Right renal pelvis (tissue), 4 donors: Measurements from ENCODE around the gene CD276. TPM values are rescaled to one million over a fixed set of nuclear protein-coding genes. Genes with fewer than 3 reads are reported as not detected.
"Not testable (repeated sequence)": the region's sequence is repeated elsewhere in the genome, so short reads cannot be mapped to it uniquely, and the experiment has no call there.

Experiments
- DNase-seq, 4 donors: peaks; one replicate each; pipeline ENCODE4 v3.0.0-alpha.2; 2013; ENCODE audit warnings: low read depth in 4 of 4, low spot score in 3 of 4, missing footprints in 1 of 4
- polyA plus RNA-seq, 4 donors: library from polyadenylated mRNA; unstranded; fragments of 120-200 nt; gene quantifications; one replicate each; pipeline ENCODE4 v1.2.1, GENCODE V29; 2013; ENCODE audit not compliant: insufficient read length in 4 of 4

Gene CD276
- polyA plus RNA-seq, 4 donors = 162 to 176 (median 171) TPM

GRCh38 chr15:73708691-73709090, 24.5 kb downstream of the CD276 start:
- DNase-seq = no peak

DNA sequence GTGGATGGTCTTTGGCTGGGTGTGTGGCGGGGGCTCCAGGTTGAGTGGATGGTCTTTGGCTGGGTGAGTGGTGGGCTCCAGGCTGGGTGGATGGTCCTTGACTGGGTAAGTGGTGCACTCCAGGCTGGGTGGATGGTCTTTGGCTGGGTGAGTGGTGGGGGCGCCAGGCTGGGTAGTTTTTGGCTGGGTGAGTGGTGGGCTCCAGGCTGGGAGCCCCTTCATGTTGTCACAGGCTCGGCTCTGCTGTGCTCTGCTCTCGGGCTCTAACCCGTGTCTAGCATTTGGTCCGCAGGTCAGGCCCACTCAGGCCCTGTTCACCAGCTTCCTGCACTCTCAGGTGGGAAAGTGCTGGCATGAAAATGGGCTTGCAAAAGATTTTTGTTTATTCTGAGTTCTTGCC, 25.1 kb downstream of the CD276 start:
- DNase-seq = no peak

GRCh38 chr15:73709686-73710085, 25.5 kb downstream of the CD276 start:
- no peak for DNase-seq

GRCh38 chr15:73710321-73710720, 26.1 kb downstream of the CD276 start:
- no peak for DNase-seq

- no peak for DNase-seq
Measured at GRCh38 chr15:73711526-73711925, 27.3 kb downstream of the CD276 start.

- no peak for DNase-seq
Measured at GRCh38 chr15:73712107-73712506, 27.9 kb downstream of the CD276 start.

GRCh38 chr15:73714695-73715301, 30.6 kb downstream of the CD276 start:
- DNase-seq = no peak

DNA sequence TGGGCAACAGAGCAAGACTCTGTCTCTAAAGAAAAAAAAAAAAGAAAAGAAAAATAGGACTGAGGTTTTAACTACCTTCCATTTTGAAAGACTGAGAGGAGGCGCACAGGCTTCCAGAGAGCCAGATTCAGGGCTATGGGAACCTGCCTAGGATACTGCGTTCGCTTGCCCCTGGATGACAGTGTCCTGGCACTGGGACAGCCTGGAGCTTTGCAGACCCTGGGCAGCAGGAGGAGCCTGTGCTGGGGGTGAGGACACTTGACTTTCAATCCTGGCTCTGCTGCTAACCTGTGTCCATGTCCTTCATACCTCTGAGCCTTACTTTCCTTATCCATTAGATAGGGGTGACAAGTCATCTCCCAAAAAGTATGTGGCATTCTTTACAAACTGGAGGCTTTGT, 31.2 kb downstream of the CD276 start:
- DNase-seq = no peak

DNA sequence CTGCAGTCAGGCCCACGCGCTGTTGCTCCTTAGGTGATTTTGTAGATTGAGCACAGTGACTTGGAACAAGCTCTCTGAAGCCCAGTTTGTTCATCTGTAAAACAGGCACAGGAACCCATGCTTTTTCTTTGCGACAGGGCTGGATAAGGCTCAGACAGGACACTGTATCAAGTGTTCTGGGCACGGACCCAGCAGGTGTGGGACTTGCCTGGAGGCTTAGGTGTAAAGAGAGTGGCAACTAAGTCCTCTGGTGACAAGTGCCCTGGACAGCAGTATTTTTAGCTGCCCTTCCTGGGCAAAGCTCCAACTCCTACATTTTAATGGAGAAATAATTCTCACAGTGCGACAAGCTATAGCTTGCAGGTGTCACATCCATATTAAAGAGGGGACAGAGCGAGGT, 32.2 kb downstream of the CD276 start:
- DNase-seq = no peak

GRCh38 chr15:73717206-73717605, 33.0 kb downstream of the CD276 start:
- no peak for DNase-seq

- DNase-seq = no peak
Measured at GRCh38 chr15:73717802-73718201, 33.6 kb downstream of the CD276 start.

DNA sequence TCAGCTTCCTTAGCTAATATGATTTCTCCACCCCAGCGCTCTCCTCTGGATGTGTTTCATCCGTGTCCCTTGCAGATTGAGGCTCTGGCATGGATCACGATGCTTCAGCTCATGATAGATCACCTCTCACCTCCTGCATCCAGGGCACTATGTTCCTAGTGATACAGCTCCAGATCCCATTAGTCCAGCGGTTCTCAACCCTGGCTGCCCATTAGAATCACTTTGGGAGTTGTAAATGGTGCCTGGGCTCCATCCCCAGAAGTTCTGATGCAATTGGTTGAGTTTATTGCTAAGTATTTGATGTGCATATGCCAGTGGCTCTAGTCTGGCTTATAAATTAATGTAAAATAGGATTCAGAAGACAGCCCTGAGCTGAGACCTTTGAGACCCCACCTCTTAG, 34.5 kb downstream of the CD276 start:
- no peak for DNase-seq

DNA sequence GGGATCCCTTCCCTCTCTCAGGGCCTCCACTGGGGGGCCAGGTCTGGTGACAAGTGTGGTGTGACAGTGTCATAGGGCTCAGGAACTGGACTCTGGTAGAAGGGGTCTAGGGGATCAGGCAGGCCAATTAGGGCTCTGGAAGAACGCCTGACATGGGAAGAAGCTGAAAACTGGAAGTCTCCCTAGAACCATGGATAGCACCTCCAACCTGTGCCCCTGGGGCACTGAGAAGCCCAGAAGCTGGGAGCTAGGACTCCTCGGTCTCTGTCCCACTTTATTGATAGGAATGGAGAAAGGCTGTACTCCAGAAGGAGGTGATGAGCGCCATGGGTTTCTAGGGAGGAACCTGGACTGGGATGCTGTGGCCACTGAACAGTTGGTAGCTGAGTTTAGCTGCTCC, 38.2 kb downstream of the CD276 start:
- no peak for DNase-seq

DNA sequence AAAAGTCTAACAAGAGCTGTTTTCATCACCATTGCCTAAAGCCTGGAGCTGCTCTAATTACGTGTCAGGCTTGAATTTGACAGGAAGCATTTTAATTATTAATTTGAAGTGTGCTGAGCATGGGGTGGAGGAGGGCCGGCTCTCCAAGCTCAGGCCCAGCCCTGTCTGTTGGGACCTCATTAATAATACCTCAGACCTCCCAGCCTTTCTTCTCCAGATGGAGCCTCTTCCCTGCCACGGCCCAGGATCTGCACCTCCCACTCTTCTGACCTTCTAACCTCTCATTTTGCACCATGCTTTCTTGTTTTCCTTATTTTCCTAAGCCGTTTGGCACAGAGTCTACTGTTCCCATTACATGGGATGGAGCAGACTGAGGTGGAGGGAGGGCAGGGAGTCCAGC, 39.0 kb downstream of the CD276 start:
- no peak for DNase-seq

DNA sequence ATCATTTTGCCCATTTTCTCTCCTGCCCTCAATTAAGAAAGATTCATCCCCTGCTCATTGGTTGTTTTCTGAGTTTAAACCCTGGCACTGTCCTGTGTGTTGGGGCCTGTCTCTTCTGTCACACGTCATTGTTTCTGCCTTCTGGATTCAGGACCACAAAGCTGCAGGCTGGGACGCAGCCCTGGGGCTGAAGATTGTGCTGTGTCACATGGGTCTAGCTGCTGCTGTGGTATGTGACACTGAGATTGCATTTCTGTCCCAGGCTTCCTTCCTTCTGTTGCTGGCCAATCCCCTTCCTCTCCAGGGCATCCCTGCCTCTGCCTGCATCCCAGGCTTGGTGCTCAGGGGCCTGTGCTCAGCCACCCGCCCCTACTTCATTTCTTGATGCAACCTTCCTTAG, 40.0 kb downstream of the CD276 start:
- no peak for DNase-seq

GRCh38 chr15:73727330-73727976, 43.3 kb downstream of the CD276 start:
- no peak for DNase-seq

DNA sequence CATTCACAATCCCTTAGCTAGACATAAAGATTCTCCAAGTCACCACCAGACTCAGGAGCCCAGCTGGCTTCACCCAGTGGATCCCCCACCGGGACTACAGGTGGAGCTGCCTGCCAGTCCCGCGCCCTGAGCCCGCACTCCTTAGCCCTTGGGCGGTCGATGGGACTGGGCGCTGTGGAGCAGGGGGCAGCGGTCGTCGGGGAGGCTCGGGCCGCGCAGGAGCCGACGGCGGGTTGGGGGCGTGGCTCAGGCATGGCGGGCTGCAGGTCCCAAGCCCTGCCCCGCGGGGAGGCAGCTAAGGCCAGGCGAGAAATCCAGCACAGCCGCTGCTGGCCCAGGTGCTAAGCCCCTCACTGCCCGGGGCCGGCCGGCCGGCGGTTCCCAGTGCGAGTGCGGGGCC, 47.9 kb downstream of the CD276 start:
- DNase-seq = not testable (repeated sequence)

DNA sequence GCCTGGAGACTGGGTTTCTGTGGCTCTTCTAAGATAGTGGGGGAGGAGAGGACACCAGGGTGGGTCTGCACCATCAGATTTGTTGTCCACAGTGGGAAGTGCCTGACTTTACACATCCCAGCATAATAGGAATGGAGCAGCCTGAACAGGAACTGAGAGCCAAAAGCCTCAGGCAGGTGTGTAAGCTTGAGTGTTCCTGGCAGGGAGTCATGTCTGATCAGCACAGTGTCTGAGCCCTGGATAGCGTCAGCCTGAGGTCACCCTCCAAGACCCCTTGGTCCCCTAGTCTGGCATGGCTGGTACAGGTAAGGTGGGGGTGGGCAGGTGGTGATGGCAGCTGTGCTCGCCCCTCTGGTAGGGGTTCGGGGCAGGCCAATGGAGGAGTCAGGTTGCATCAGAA, 48.7 kb downstream of the CD276 start:
- DNase-seq = no peak

GRCh38 chr15:73737535-73737934, 53.4 kb downstream of the CD276 start:
- DNase-seq = no peak

- DNase-seq = no peak
Measured at GRCh38 chr15:73740152-73741048, 56.2 kb downstream of the CD276 start.

DNA sequence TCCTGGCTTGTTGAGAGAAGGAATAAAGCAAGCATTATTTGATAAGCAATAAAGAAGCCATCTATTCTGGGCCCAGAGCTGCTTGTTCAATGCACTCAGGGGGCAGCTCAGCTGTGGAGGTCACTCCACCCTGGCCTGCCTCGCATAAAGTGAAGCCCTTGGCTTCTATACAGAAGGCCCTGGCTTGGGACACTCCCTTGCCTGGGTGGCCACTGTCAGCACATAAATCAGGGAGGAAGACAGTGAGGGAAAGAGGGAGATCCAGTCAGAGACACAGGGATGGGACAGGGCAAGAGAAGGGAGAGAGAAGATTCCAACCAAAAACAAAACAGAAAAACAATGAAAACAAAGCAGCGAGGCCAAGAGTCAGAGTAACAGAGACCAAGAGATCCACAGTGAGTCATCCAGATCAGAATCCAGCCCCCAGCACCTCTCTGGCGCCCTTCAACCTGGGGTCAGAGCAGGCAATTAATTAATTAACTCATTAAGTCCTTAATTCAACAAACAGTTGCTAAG, 57.2 kb downstream of the CD276 start:
- no peak for DNase-seq

DNA sequence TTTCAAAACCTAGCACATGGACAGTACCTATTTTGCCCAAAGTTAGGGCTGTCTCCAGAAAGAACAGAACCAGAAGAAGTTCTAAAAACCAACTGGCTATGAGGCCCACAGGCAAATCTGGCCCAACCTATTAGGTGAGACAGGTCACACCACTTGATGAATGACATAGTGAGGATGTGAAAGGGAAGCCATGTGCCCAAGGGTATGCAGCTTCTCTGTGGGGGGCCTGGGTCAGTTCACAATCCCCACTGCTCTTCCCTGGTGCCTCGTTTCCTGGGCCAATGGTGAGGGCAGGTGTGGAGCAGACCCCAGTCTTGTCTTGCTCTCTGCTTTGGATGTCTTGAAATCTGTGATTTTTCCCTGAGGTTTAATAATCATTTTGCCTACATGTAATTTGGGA, 60.1 kb downstream of the CD276 start:
- DNase-seq = no peak
